NCI-H524 (cell line): Measurements from ENCODE around the gene SYT7.
"Not testable (repeated sequence)": the region's sequence is repeated elsewhere in the genome, so short reads cannot be mapped to it uniquely, and the experiment has no call there.

ENCODE experiments used
- DNase-seq, 2 experiments: peaks; one replicate each; lab custom pipeline; 2025; lab: John Stamatoyannopoulos, UW

SYT7 gene

DNA sequence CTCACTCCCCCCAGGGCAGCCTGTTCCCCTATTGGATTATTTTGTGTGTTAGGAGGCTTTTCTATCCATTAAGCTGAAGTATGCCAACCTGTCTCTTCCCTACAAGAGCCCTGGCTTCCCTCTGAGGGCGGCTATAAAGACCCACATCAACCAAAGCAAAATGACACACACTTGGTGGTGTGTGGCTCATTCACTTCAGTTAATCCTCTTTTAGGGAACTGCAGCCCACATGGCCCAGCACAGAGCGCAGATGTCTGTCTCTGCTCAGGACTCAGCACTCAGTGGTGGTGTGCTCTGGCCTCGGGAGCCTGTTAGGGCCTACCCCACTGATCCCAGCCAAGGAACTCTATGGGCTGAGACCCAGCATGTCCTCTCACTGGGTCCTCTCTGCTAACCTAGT, 104.5 kb downstream of the SYT7 start:
- peak; percentile 43 to 77 for DNase-seq

DNA sequence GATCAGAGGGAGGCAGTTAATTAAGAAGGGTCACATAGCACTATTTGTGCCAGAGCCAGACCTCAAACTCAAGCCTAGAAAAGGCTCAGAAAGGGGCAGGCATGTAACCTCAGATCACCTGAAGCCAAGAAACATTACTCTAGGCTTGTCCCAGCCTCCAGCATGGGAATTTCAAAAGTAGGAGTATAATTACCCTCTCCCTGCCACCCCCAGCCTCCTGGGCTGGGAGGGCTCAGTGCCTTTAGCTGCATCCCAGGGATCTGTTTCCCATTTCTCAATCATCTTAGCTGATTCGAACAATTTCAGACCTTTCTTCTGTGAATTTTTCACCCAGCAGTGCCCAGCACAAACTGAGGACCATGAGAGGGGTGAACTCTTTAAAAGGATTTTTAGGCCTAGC, 105.4 kb downstream of the SYT7 start:
- DNase-seq, result no peak

DNA sequence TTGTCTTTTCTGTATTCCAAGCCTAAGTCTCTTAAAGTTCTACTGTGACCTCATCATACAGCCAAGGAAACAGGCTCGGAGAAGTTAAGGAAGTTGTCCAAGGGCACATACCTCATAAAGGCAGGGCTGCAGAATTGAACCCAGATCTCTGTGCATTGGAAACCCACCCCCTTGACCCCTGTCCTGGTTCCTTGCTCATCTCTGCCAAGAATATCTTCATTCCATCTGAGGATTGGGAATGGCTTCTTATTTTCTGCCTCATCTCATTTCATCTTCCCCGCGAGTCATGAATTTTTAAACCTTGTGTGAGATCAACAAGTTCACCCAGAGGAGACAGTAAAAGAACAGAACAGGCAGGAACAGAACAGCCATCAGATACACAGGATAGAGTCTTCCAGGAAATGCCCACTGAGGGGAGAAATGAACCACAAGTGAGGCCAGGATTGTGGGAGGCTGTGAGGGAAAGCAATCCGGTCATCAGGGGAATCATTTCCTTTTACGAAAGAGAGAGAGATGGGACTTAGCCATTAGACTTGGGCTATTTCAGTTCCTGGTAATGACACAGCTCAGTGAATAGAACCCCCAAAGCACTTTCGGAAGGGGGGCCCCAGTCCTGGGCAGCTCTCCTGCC, 106.7 kb downstream of the SYT7 start:
- DNase-seq, result no peak

DNA sequence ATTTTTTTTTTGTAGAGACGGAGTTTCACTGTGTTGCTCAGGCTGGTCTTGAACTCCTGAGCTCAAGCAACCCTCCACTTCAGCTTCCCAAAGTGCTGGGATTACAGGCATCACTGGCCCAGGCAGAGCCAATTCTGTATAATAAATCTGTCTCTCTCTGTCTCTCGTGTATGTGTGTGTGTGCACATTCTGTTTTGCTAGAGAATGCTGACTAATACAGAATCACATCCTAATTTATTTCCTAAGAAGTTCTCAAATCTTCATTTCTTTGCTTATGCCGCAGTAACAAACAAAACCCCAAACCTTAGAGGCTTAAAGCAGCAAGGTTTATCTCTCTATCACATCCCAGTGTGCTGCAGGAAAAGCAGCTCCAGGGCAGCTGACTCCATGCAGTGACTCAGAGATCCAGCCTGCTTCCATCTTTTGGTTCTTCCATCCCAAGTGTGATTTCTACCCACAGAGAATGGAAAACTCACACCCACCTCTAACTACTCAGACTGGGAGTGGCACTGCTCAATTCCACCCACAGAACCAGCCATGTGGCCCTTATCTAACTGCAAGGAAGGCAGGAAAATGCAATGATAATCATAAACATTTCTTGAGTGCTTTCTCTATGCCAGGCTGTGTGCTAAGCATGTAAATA, 107.4 kb downstream of the SYT7 start:
- no peak for DNase-seq

DNA sequence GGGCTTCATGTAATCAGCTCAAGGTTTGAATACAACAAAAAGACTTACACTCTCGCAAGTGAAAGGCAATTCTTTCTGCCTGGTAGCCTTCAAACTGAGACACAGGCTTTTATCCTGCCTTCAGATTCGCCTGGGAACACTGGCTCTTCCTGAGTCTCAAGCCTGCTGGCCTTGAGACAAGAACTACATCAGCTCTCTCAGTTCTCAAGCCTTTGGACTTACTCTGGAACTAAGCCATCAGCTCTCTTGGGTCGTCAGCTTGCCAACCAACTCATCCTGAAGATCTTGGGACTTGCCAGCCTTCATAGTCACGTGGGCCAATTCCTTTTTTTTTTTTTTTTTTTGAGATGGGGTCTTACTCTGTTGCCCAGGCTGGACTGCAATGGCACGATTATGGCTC, 108.0 kb downstream of the SYT7 start:
- no peak for DNase-seq

DNA sequence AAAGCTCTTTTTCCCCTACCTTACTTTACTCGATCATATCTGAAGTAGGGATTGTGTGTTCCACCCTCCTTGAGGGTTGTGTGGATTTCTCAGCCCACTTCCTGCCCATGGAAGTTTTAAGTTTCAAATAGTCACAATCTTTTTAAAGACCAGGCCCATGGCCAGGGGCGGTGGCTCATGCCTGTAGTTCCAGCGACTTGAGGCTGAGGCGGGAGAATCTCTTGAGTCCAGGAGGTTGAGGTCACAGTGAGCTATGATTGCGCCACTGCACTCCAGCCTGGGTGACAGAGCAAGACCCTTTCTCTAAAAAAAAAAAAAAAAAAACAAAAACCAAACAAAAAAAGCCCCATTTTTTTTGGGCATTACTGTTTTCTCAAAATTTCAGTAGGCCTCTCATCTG, 108.6 kb downstream of the SYT7 start:
- DNase-seq, result no peak

DNA sequence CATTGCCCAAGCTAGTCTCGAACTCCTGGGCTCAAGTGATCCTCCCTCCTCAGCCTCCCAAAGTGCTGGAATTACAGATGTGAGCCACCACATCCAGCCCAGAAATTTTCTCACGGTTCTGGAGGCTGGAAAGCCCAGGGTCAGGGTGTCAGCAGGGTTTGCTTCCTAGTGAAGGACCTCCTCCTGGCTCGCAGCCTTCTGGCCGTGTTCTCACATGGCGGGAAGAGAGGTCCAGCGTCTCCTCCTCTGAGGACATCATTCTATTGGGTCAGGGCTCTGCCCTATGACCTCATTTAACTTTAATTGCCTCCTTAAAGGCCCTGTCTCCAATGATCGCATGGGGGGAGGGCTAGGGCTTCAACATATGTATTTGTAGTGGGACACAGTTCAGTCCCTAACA, 112.9 kb downstream of the SYT7 start:
- no peak for DNase-seq

DNA sequence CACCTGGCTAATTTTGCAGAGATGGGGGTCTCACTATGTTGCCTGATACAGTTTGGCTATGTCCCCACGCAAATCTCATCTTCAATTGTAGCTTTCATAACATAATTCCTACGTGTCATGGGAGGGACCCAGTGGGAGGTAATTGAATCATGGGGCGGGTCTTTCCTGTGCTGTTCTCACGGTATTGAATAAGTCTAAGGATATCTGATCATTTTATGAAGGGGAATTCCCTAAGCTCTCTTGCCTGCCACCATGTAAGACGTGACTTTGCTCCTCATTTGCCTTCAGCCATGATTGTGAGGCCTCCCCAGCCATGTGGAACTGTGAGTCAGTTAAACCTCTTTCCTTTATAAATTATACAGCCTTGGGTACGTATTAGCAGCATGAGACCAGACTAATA, 113.3 kb downstream of the SYT7 start:
- DNase-seq, result not testable (repeated sequence)
